Stimulated activated CD4-positive, alpha-beta T cell treated with anti-CD3 and anti-CD28 coated beads, TNF-alpha, amount 100 ng/mL, for 1 hour (primary cell): ENCODE measurements around the gene PRKCD.

Source experiments
- DNase-seq, 3 donors: peaks; one replicate each; pipeline ENCODE4 v3.0.0-alpha.2; 2020; ENCODE audit warnings: low read depth in 3 of 3, low spot score in 1 of 3

Gene PRKCD

DNA sequence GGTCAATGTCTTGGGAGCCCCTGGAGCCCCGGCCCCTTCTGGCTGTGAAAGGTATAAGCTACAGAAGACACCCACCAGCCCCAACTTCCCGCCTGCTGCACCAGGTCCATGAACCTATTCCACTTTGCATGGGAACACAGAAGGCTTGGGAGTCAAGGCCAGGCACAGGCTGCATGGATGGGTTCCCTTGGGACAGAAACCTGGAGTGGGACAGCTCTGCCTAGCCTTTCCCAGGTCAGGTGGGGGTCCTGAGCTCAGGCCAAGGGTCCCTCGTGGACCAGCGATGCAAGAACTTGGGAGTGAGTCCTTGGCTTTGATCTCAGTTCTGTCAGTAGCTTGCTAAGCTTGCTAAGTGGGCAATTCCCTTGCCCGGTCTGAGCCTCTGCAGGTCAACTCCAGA, 69.8 kb downstream of the PRKCD start:
- no peak for DNase-seq

DNA sequence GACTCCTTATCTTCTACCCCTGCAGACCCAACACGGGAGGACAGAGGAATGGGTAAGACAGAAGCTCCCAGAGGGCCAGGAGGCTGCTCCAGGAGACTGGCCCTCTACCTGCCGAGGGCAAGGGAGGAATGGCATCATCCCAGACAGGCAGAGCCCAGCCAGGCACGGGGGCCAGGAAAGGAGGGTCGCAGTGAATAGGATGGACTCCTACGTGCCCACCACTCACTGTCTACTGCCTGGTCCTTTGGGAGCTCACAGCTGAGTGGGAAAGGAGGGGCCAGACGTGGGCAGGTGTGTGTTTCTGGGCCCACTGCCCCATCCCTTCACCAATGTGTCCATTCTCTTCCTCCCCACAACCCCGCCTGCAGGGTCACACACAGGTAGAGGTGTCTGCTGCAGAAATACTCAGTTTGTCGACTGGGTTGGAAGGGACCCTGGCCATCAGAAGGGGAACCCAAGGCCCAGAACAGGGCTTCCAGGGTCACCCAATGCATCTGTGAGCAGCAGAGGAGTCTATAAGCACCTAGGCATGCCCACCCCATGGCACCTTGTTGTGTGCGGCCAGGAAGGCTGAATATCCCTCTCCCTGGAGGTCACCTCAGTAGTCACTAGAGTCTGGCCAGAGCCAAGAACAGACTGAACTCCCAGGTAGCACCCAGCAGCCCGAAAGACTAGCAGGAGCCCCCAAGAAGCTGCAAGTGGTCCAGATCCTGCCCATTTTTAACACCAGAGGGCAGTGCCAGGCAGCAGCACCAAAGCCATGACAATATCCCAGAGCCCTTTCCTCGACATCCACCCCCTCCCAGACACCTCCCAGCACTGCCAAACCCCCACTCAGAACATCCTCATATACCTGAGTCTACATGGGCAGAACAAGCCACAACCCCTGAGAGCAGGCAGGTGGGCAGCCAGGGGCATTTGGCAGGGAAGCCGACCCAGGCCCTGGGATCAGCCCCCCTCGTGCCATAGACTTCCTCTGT, 70.8 kb downstream of the PRKCD start:
- DNase-seq: no peak

DNA sequence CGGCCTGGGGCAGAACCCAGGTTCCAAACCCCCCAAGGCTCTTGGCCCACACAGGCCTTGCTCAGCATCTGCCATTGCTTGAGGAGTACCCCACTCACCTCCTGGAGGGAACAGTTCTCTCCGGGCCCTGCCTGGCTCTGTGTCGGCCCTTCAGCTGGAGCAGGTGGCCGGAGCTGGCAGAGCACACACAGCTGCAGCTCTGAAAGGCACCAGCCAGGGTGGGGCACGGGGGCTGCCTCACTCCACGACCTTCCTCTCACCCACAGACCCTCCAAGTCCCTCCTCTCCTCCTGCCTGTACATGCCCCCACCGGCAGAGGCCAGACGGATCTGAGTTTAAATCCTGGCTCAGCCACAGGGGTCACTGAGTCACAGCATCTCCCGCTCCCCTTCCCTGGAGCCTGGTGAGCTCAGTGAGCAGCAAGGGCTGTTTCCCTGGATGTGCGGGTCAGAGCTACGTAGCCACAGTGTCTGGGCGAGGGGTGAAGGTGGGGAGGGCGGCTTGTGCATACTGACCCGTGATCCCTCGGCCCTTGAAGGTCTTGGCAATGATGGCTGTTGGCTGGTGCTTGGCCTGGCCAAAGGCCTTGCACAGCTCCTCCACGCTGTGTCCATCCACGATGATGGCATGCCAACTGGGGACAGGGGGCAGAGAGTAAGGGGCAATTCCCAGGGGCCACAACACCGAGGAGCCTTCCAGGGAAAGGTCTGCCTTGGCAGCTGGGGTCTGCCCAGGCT, 71.8 kb downstream of the PRKCD start:
- no peak for DNase-seq

DNA sequence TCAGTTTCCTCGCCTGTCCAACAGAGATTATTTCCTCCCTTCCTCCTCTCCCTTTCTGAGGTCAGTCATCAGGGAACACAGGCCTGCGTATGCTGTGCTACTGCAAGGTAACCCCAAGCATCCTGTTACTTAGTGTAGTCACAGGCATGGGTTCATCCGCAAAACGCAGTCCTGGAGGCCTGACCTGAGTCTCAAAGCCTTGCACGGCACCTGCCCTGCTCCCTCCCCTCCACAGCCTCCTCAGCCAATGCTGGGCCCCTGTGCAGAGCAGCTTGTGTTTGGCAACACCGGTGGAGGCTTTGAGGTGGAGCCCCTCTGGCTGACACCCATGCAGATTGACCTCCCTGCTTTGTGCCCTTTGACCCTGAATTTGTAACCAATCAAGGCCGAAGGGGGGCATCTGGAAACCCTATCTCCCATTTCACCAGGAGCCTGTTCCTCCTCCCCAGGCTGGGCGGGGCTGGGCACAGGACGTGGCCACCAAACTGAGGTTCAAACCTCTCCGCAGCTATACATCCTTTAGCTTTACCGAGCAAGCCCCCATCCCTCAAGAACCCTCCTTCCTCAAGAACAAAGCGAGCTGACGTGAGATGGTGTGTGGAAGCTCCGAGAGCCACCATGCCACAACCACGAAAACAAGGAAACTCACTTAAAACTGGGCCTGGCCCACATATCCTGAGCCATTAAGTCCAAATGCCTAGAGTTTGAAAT, 73.3 kb downstream of the PRKCD start:
- no peak for DNase-seq

DNA sequence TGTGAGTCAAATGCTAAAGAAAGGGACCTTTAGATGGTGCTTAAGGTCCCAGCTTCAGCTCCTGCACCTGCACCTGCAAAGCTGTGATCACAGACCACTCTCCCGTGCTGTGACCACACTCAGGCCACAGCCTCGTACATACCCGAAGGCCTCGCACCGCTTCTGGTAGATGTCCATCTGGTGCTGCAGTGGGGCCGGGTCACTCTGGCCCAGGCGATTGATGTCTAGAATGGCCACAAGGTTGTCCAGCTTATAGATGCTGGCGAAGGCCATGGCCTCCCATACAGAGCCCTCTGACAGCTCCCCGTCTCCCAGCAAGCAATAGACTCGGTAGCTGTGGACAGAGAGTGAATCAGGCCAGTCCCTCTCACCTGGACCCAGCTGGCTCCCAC, 73.8 kb downstream of the PRKCD start:
- no peak for DNase-seq

DNA sequence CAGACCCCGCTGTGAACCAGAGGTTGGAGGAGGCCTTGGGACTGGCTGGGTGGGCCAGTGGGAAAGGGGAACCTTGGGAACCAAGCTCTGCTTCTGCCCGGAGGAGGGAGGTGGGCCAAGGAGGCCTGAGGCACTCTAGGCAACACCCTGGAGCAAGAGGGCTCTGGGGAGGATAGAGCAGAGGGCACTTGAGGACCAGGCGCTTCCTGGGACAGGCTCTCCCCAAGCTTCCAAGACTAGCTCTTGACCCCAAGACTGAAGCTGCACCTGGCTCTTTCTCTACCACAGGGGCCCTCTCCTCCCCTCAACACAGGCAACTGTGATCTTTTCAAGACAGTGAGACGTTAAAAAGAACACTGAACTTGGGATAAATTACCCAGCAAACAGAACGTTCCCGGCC, 74.5 kb downstream of the PRKCD start:
- DNase-seq: no peak

DNA sequence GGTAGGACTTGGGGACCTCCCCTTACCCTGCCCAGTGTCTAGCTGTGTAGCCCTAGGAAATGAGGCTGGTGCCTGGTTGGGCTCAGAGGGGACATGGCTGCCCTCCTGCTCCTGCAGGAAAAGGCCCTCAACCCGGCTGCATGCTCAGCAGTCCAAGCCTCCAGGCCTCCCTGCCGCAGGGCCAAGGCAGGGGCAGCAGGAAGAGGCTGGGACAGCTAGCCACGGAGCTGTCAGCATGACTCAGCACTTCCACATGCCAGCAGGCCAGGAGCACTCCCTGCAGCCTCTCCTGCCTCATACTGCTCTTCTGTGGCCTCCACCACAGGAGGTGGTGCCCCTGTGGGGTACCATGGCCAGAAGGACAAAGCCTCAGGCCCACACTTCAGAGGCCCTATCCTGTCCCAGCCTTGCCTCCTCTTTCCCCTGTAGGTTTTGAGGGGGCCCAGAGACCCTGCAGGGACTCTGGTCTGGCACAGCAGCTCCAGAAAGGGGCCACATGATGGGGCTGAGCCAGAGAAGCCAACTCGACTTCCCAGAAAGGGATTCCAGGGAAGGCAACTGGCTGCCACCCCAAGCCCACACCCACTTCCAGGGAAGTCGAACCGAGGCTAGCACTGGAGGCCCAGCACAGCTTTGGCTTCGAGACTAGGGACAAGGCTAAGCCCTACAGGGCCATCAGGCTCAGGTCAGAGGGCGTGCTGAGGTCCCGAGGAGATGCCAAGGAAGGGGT, 75.3 kb downstream of the PRKCD start:
- DNase-seq: no peak

DNA sequence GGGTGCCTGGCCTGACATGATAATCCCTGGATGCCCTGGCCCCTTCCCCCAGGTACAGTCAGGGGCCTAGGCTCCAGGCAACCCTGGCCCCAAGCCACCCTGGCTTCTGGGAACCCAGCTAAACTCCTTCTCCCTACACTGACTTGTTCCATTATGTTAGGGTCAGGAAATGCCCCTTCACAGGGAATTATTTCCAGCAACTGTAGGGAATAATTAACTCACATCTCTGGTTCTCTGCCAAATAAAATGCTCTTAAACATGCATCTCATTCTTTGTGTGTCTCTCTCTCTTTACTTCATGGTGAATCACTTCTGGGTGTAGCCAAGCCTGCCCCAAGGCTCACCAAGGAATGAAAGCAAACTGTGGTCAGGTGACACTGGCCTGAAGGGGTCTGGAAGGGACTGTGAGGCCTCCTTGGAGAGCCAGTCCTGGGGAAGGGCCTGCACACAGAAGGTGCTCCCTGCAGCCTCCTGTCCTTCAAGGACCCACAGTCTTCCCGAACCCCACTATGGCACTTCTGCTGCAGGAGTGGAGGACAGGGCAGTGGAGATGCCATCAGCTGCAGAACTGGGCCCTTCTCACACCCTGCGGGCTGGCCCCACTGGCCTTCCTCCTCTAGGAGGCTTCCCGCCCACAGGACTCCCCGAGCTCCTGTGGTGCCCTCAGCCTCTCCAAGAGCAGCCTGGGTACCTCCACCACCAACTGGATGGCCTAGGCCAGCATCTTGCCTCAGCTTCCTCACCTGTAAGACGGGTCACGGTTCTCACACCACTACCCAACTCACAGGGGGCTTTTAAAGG, 77.2 kb downstream of the PRKCD start:
- DNase-seq: no peak

DNA sequence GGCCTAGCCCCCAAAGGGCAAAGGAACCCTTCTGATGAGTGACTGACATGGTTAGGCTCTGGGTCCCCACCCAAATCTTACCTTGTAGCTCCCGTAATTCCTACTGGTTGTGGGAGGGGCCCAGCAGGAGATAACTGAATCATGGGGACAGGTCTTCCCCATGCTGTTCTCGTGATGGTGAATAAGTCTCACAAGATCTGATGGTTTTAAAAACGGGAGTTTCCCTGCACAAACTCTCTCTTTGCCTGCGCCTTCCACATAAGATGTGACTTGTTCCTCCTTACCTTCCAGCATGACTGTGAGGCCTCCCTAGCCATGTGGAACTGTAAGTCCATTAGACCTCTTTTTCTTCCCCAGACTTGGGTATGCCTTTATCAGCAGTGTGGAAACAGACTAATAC, 77.9 kb downstream of the PRKCD start:
- DNase-seq: no peak

DNA sequence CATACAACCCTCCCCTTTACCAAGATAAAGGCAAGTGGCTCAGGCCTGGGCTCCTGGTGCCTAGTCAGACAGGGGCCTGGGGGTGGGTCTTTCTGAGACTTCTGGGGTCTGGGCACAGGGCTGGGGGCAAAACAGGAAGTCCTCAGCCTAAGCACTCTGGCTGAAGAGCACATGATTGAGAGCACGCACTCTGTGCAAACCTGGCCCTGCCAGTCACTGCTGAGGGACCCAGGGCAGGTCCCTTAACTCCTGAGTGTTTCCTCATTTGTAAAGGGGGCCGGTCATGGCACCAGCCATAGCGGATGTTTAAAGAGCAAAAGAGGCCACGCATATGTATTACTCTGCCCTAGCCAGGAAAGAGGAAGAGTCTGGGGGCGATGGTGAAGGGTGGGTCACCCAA, 78.8 kb downstream of the PRKCD start:
- no peak for DNase-seq

DNA sequence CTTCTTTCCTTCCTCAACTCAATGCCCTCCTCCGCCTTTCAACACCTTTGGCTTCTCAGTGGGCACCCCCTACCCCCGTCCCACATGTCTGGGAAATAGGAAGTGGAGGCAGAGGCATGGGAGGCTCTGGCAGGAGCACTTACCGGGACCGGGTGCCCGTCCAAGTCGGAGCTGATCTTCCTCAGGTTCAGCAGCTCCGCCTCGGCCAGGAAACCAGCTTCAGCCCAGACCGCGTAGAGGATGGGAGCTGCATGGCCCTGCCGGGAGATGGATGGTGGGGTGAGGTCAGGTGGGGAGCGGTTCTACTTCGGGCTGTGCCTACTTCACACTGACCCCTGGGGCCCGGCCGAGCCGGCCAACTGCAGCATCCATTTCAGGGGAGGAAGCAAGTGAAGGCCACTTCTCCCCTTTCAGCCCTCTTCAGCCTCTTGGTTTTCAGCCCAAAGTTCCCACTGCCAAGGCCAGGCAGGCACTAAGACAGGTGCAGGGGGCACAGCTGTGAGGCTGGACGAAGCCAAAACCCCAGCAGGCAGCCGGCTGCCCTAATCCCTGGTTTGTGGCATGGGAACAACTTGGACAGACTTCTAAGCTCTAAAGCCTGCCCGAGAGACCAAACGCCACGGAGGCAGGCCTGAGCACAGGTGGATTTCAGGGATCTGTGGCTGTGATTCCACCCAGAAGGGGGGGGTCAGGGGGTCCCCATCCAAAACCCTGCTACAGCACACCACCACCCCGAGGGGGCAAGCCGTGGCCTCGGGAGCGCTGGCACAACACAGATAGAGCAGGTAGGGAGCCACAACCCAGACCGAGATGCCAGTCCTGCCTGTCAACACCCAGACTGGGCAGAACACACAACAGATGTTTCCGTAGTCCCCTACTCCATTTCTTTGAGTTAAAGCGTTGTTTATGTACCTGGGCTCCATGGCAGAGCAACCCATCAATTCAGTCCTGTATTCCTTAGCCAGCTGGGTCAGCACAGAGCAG, 80.3 kb downstream of the PRKCD start:
- DNase-seq: no peak

DNA sequence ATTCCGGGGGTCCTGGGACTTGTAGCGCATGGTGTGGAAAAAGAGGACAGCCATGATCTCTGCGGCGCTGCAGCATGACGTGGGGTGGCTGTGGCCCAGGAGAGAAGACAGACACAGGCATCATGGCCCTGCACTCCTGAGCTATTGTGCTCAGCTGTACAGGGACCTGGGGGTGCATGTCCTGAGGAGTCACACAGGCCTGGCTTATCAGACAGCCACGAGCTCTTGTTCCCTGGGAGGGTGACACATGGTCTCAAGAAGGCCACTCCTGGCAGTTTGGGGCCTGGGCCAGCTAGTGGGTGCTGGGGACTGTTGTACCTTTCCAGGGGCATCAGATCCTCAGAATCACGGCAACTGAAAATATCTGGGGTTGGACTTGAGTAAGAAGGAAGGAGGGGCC, 81.1 kb downstream of the PRKCD start:
- DNase-seq: no peak
